ENCODE results near the gene SLC24A4. TPM values are rescaled to one million over a fixed set of nuclear protein-coding genes. Genes with fewer than 3 reads are reported as not detected.

Gene SLC24A4
- total RNA-seq, 1 experiment from 2014 or later: not detected

DNA sequence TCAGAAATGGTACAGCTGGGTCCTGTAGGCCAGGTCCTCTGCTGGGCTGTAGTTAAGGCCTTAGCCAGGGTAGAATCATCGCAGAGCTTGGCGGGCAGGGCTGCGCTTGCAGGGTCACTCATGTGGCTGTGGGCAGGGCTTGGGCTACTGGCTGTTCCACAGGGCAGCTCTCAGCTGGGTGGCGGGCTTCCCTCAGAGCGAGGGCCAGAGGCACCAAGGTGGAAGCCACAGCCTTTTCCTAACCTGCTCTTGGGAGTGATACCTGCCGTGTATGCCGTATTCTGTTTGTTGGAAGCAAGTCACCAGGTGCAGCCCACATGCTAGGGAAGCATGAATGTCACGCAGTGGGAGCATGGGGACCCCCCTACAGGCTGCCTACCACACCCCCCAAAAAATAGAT lies 120.8 kb downstream of the SLC24A4 start:
- CTCF ChIA-PET: no interaction called here

DNA sequence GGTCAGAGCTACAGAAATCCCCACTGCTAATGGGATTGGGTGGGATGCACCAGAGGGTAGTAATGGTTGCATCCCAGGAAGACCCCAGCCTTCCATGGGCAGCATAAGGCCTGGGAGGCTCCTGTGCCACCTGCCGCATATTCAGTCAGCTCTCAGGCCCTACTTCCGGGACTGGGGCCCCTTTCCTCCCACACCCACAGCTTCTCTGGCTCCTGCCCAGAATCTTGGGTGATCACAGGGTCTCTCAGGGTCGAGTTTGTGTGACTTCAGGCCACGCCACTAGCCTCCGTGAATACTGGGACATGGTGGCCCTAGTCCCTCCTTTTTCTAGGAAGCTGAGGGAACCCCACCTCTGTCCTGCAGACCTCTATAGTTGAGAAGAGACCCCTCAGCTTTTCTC lies 123.8 kb downstream of the SLC24A4 start:
- DNase-seq (ENCODE audit: low read depth, low spot score) (no peak), ATAC-seq (no peak)
- no peaks in the 10 kb centered on the region for H3K36me3 ChIP-seq (ENCODE audit: control insufficient read depth in 1 of 2, insufficient read depth in 2 of 2, low read length in 2 of 2)
- H3K27ac ChIP-seq (ENCODE audit: low read depth, low read length): no peak overlapping the region
- ChIA-PET POLR2A (no interaction called here), CTCF (no interaction called here), RAD21 (ENCODE audit: low non-redundant PET in 1 of 2, low total read pairs in 2 of 2, uncharacterized antibody in 2 of 2, unreplicated experiment in 2 of 2) (no interaction called here)
- no peaks in the 10 kb centered on the region for H3K9me2 ChIP-seq (ENCODE audit: insufficient read depth)
- H3K4me1 ChIP-seq (ENCODE audit: control insufficient read depth in 1 of 2, insufficient read depth in 2 of 2, low read length in 2 of 2): no peaks in the 10 kb centered on the region; a peak in 1 of 4 replicates
- no TSS peak for BruUV-seq (replicated peaks)
- no peak overlapping the region for H3K9ac ChIP-seq (ENCODE audit: low read length)
- no peaks in the 10 kb centered on the region for H3K79me2 ChIP-seq (ENCODE audit: insufficient read depth, low read length)
- no peak overlapping the region for H2AFZ ChIP-seq (ENCODE audit: low read depth, low read length, poor library complexity, severe bottlenecking)
- no peaks in the 10 kb centered on the region for H4K20me1 ChIP-seq (ENCODE audit: insufficient read depth)
- H3K4me2 ChIP-seq (ENCODE audit: low read length): no peak overlapping the region
- no peaks in the 10 kb centered on the region for H3K27me3 ChIP-seq (ENCODE audit: insufficient read depth, low read length)
- no peaks in the 10 kb centered on the region for H3K9me3 ChIP-seq (ENCODE audit: control insufficient read depth in 1 of 2, insufficient read depth in 1 of 2, low read depth in 1 of 2, low read length in 2 of 2)
- intact Hi-C loops (cut with micrococcal nuclease): no loop called here
- H3K4me3 ChIP-seq (replicated peaks in 1 of 2; ENCODE audit: low read depth in 1 of 2, low read length in 2 of 2): no peak overlapping the region
- TF ChIP-seq, protein P1, sequence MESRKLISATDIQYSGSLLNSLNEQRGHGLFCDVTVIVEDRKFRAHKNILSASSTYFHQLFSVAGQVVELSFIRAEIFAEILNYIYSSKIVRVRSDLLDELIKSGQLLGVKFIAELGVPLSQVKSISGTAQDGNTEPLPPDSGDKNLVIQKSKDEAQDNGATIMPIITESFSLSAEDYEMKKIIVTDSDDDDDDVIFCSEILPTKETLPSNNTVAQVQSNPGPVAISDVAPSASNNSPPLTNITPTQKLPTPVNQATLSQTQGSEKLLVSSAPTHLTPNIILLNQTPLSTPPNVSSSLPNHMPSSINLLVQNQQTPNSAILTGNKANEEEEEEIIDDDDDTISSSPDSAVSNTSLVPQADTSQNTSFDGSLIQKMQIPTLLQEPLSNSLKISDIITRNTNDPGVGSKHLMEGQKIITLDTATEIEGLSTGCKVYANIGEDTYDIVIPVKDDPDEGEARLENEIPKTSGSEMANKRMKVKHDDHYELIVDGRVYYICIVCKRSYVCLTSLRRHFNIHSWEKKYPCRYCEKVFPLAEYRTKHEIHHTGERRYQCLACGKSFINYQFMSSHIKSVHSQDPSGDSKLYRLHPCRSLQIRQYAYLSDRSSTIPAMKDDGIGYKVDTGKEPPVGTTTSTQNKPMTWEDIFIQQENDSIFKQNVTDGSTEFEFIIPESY (IDR thresholded peaks at IDR 0.05; ENCODE audit: extremely low read depth, insufficient replicate concordance, low read length): no peak
- no peak for TF ChIP-seq FOSL1 (IDR thresholded peaks at IDR 0.05; ENCODE audit: low read depth)
- no peak for TF ChIP-seq SRF (IDR thresholded peaks at IDR 0.05; ENCODE audit: low read depth)
- no peak for TF ChIP-seq ELF1 (IDR thresholded peaks at IDR 0.05; ENCODE audit: borderline replicate concordance, low read depth)
- TF ChIP-seq, protein P2, sequence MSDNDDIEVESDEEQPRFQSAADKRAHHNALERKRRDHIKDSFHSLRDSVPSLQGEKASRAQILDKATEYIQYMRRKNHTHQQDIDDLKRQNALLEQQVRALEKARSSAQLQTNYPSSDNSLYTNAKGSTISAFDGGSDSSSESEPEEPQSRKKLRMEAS (IDR thresholded peaks at IDR 0.05): no peak

More for the DNA sequence above, 120.8 kb downstream of the SLC24A4 start:
- H3K9me2 ChIP-seq (ENCODE audit: insufficient read depth): no peaks in the 10 kb centered on the region
- ATAC-seq (no peak), DNase-seq (ENCODE audit: low read depth, low spot score) (no peak)
- H3K9me3 ChIP-seq (ENCODE audit: control insufficient read depth in 1 of 2, insufficient read depth in 1 of 2, low read depth in 1 of 2, low read length in 2 of 2): no peaks in the 10 kb centered on the region
- intact Hi-C loops (cut with micrococcal nuclease): no loop called here
- no peaks in the 10 kb centered on the region for H3K27me3 ChIP-seq (ENCODE audit: insufficient read depth, low read length)
- ChIA-PET RAD21 (ENCODE audit: low non-redundant PET in 1 of 2, low total read pairs in 2 of 2, uncharacterized antibody in 2 of 2, unreplicated experiment in 2 of 2) (no interaction called here), POLR2A (no interaction called here)
- TF ChIP-seq SRF (IDR thresholded peaks at IDR 0.05; ENCODE audit: low read depth): no peak
- TF ChIP-seq YY1 (IDR thresholded peaks at IDR 0.05; ENCODE audit: extremely low read depth, insufficient replicate concordance, low read depth, low read length): no peak
- no peak overlapping the region for H3K4me2 ChIP-seq (ENCODE audit: low read length)
- H3K27ac ChIP-seq (ENCODE audit: low read depth, low read length): no peak overlapping the region
- H3K9ac ChIP-seq (ENCODE audit: low read length): no peak overlapping the region
- no peaks in the 10 kb centered on the region for H4K20me1 ChIP-seq (ENCODE audit: insufficient read depth)
- no peaks in the 10 kb centered on the region for H3K36me3 ChIP-seq (ENCODE audit: control insufficient read depth in 1 of 2, insufficient read depth in 2 of 2, low read length in 2 of 2)
- H3K79me2 ChIP-seq (ENCODE audit: insufficient read depth, low read length): no peaks in the 10 kb centered on the region
- no peak overlapping the region for H2AFZ ChIP-seq (ENCODE audit: low read depth, low read length, poor library complexity, severe bottlenecking)
- BruUV-seq (replicated peaks): no TSS peak
- no peak overlapping the region for H3K4me3 ChIP-seq (replicated peaks in 1 of 2; ENCODE audit: low read depth in 1 of 2, low read length in 2 of 2)
- no peaks in the 10 kb centered on the region for H3K4me1 ChIP-seq (ENCODE audit: control insufficient read depth in 1 of 2, insufficient read depth in 2 of 2, low read length in 2 of 2)
